Stimulated activated CD4-positive, alpha-beta T cell treated with anti-CD3 and anti-CD28 coated beads, Interleukin-4, amount 100 ng/mL, for 48 hours (primary cell): Measurements from ENCODE around the gene TGFBR2.

ENCODE experiments used
- DNase-seq, 2 donors: peaks; one replicate each; pipeline ENCODE4 v3.0.0-alpha.2; 2020; ENCODE audit warnings: low read depth in 2 of 2

TGFBR2 gene

GRCh38 chr3:30637310-30638219, 31.2 kb downstream of the TGFBR2 start:
- no peak for DNase-seq

- DNase-seq = no peak
These were observed 32.4 kb downstream of the TGFBR2 start for GRCh38 chr3:30638685-30639412.

GRCh38 chr3:30639937-30640336, 33.5 kb downstream of the TGFBR2 start:
- DNase-seq = no peak

DNA sequence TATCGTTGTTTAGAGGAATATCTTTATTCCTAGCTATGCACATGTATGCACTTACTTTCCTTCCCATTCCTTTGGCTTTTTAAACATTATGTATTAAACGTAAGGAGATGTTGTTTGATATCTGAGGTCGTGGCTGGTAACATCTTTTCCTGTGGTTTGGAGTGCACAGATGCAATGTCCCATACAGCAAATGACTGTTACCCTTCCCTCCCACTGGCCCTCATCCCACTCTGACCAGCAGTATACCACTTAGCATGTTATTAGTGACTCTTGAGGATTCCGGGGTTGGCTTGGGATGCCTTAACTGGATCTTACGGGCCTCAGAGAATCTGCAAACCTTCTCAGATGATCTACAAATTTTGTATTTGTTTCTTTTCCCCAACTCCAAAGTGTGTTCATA, 34.5 kb downstream of the TGFBR2 start:
- no peak for DNase-seq

GRCh38 chr3:30641416-30642251, 35.2 kb downstream of the TGFBR2 start:
- DNase-seq = no peak

- DNase-seq = no peak
These were observed 36.5 kb downstream of the TGFBR2 start for GRCh38 chr3:30642849-30643361.

- DNase-seq = peak in 1 of 2 donors; percentile 34
These were observed 37.5 kb downstream of the TGFBR2 start for GRCh38 chr3:30643763-30644462.

DNA sequence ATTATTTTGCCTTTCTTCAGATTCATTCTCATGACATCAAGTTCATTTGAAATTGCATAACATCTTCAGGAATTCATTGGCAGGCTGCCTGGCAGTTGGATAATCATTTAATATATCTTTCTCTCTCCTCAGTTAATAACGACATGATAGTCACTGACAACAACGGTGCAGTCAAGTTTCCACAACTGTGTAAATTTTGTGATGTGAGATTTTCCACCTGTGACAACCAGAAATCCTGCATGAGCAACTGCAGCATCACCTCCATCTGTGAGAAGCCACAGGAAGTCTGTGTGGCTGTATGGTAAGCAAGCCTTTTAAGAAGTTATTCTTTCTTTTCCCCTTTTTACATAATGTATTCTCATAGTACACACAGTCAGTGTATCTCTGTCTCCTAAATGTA, 38.2 kb downstream of the TGFBR2 start:
- peak in 1 of 2 donors; percentile 47 for DNase-seq

DNA sequence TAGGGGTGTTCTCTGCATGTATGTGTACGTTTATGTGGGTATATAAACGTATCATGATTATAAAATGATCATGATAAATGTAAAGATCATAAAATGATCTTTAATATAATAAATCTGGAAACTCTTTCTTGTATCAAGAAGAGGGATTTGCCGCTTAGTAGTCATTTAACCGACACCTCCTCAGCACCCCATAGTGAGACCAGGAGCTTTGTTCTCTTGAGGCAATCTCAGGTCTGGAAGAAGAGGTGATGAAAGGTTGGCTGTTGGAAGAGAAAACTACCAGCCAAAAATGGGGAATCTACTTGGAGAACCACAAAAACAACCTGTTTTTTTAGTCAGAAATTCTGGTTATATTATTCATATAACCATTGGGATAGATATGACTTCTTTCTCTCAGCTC, 38.7 kb downstream of the TGFBR2 start:
- DNase-seq = no peak

- no peak for DNase-seq
These were observed 39.9 kb downstream of the TGFBR2 start for GRCh38 chr3:30646181-30646876.

- DNase-seq = no peak
These were observed 40.8 kb downstream of the TGFBR2 start for GRCh38 chr3:30646961-30647752.

DNA sequence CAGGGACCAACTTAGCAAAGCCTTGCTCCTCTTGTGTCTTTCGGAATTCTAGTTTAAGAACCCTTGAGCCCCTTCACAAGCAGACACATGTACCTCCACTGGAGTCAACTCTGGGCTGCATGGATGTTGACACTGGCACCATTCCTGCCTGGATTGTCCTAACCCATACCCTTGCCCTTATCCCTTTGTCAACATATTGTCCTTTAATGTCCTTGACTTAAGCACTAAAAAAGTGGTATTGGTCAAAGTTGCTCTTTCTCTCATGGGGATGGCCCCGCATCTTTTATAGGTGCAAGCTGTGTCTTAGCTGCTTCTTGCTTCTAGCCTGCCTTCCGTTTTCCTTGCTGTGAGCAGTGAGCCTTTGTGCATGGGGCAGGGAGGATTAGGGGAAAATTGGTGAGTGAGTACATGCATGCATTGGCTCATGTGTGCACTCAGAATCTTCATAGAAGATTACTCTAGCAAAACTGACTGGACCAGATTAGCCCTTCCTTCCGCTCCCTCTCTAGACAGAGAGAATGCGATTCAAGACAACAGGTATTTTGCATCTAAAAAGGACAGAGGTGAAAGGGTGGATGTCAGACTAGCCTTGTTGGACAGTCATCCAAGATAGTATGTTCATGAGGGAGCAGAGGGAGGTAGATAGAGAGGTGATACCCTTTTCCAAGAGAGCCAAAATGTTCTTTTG, 42.4 kb downstream of the TGFBR2 start:
- DNase-seq = no peak

GRCh38 chr3:30649572-30650318, 43.3 kb downstream of the TGFBR2 start:
- DNase-seq = no peak

GRCh38 chr3:30650348-30650995, 44.1 kb downstream of the TGFBR2 start:
- DNase-seq = no peak

GRCh38 chr3:30654269-30654668, 47.9 kb downstream of the TGFBR2 start:
- no peak for DNase-seq

DNA sequence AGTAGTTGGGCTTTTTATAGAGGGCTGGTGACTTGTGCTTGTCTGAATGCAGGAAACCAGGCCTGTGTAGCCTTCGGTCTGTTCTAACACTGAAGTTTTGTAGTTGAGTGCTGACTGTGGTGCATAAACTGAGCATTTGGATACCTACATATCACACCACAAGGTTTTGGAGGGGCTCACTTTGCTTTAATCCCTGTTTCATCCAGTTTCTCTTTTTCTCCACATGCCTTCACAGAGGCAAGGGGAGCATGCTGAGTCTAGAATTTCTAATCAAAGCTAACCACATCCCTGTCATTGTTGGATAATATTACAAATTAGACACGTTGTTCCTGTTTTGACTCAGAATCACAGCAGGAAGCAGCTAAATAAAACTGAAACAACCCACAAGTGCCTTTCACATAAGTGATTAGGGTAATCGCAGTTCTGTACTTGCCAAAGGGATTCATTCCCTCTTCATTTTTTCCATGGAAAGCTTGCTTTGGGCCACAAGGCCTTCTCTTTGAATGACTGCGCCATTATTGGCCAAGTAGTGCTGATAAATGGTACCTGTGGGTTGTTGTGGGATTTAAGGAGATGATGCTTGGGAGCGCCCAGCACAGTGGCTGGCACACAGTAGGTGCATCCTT, 48.9 kb downstream of the TGFBR2 start:
- DNase-seq = no peak

GRCh38 chr3:30656624-30657141, 50.3 kb downstream of the TGFBR2 start:
- DNase-seq = no peak
